Heart right ventricle (tissue), 16 donors: ENCODE measurements around the gene STAT4. TPM values are rescaled to one million over a fixed set of nuclear protein-coding genes. Genes with fewer than 3 reads are reported as not detected.

Source experiments
- ATAC-seq, 8 donors: fragments of 200-7000 bp; cut with Tn5 transposase; one replicate each; pipeline ENCODE4 v1.9.1; 2020; ENCODE audit warnings: mild to moderate bottlenecking in 8 of 8, moderate library complexity in 8 of 8, moderate number of reproducible peaks in 1 of 8
- DNase-seq, 2 donors: peaks; one replicate each; pipeline ENCODE4 v3.0.0-alpha.2; 2020
- H3K27ac ChIP-seq, 10 donors: fragments of 200-600 bp; sonication (generic) in 2 of 10; one replicate each; pipeline versions ENCODE4 v1.5.0 to v1.8.0; 2020 to 2022; ENCODE audit warnings: mild to moderate bottlenecking in 3 of 10
- H3K27me3 ChIP-seq, 7 donors: fragments of 200-600 bp; one replicate each; pipeline ENCODE4 v1.8.0; 2021 to 2022; ENCODE audit warnings: mild to moderate bottlenecking in 2 of 7
- H3K36me3 ChIP-seq, 9 donors: fragments of 200-600 bp; sonication (generic) in 1 of 9; one replicate each; pipeline versions ENCODE4 v1.5.0 to v1.8.0; 2020 to 2022; ENCODE audit warnings: mild to moderate bottlenecking in 2 of 9
- H3K4me1 ChIP-seq, 9 donors: fragments of 200-600 bp; sonication (generic) in 1 of 9; one replicate each; pipeline versions ENCODE4 v1.5.0 to v1.8.0; 2020 to 2022; ENCODE audit warnings: mild to moderate bottlenecking in 4 of 9
- H3K4me3 ChIP-seq, 10 donors: fragments of 200-600 bp; sonication (generic) in 2 of 10; one replicate each; pipeline versions ENCODE4 v1.5.0 to v1.8.0; 2020 to 2022; ENCODE audit warnings: mild to moderate bottlenecking in 7 of 10, moderate library complexity in 2 of 10
- H3K9me3 ChIP-seq, 11 donors: fragments of 200-600 bp in 10 of 11; sonication (generic) in 2 of 11; one replicate each; pipeline versions ENCODE4 v1.5.0 to v1.8.0; 2013 to 2022; ENCODE audit warnings: mild to moderate bottlenecking in 2 of 11, control low read depth in 1 of 11, moderate library complexity in 1 of 11
- CTCF ChIP-seq, 9 donors: fragments of 200-600 bp; sonication (generic) in 2 of 9; IDR thresholded peaks; one replicate each; pipeline versions ENCODE4 v1.5.0 to v1.8.0; 2021 to 2022; ENCODE audit warnings: antibody characterized with exemption in 9 of 9, mild to moderate bottlenecking in 5 of 9, moderate library complexity in 1 of 9
- WGBS, 2 donors: extraction: QIAGEN DNeasy Blood & Tissue Kit; methylation state at CpG; one replicate each; pipeline ENCODE4 v1.1.7; 2013; ENCODE audit warnings: inconsistent platforms in 1 of 2; 5-methylcytosine and 5-hydroxymethylcytosine counted together
- intact Hi-C, 10 donors: fragments of 100-400 bp; cut with DNase I; formaldehyde crosslinking; loops; one replicate each; pipeline versions ENCODE4 v1.11.1 to v1.14.2; 2022
- polyA plus RNA-seq, 2 donors: library from polyadenylated mRNA; stranded (reverse); fragments of 200-250 nt; gene quantifications; one replicate each; pipeline ENCODE4 v1.2.3, GENCODE V29; 2013
- total RNA-seq, 10 donors: library from RNA; stranded (reverse); fragmentation: NEBNext Ultra II Directional in 3 of 10; extraction: Animal tissue kit (Norgen Biotek cat#: 25700) in 3 of 10; gene quantifications; one replicate each; pipeline versions ENCODE4 v1.2.1 to v1.2.4, GENCODE V29; 2021 to 2023
- donor health status: Arrhythmogenic right ventricular cardiomyopathy.
- donor health status: ischemic (EF 13 %, LVEDD 7.1; RV severe dilation, severe dysfunction).
- donor health status: healthy with polysubstance abuse.
- donor health status: DM: no; HTN: yes; CAD: no.
- donor health status: DM: no; HTN: no; CAD: no.
- donor health status: ischemic (EF 25% LVEDD 6.9; RV normal size, moderate dysfunction).
- donor health status: ischemic (EF 25% LVEDD 5.7; RV mildly dilated, moderate dysfunction).
- donor health status: healthy.
- donor health status: DM: yes; HTN: yes; CAD: no.
- donor health status: Ischemic cardiomyopathy.
- donor health status: ischemic (EF 35%, LVEDD 5.7; RV mildly dilated, moderate dysfunction).
- donor health status: nonischemic (EF 11% LVEDD 7.7; RV severe dilation, severe dysfunction).
- donor health status: DM: yes; HTN: yes; CAD: no.
- donor health status: PGD.
- donor health status: ischemic (EF 29% LVEDD 5.4; RV normal size, mild dysfunction).
- donor health status: nonischemic (EF 23%, LVEDD 6.1; RV moderate dilation, normal function).

STAT4 gene
- total and polyA plus RNA-seq, 12 donors = 0.52 to 9.4 (median 2.2) TPM

- intact Hi-C loops = loop anchor here in 2 of 10 donors (10.0 kb wide), 2 partner anchors 81 to 451 kb away; no protein-coding TSS in a partner anchor
- H3K27ac ChIP-seq = no peak overlapping the region
- no peak for TF ChIP-seq CTCF (IDR thresholded peaks at IDR 0.05)
- WGBS, 2 donors = 83 to 91% methylated on average over 1 of the region's 1 CpG
- H3K9me3 ChIP-seq = no peaks in the 10 kb centered on the region
- ATAC-seq = no peak
- DNase-seq = no peak
- H3K4me3 ChIP-seq = no peak overlapping the region
- H3K36me3 ChIP-seq = peaks cover 0 to 3% (median 0%) of the 10 kb centered on the region in 9 donors
- H3K27me3 ChIP-seq = no peaks in the 10 kb centered on the region
- peaks cover 0 to 19% (median 0%) of the 10 kb centered on the region in 9 donors for H3K4me1 ChIP-seq
Measured at GRCh38 chr2:191063584-191063983, 87.2 kb downstream of the STAT4 start.

DNA sequence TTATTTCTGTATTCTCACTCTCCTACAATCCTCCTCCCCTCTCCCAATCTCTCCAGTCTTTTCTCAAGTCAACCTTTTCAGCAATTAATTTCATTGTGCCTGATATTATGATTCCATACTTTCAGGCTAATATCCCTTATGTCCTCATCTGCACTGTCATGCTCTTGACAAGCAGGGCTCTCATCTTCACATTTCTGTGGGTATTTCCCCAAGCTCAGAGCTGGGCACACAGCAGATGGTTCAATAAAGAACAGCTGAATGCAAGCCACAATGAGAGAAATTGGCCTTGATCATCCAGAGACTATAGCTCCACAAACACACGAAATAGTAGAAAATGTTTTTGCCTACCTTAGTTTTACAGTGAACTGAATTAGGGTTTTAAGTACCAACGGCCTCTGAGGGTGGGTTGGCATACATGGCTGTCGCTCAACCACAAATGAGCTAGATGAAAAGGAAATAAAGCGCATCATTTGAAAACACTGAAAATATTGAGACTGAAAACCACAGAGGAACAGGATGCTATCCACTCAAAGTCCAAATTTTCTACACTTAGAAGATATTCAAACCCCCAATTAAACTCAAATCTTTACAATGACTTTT lies 89.3 kb downstream of the STAT4 start:
- no peak for DNase-seq
- Histone ChIP-seq H3K27ac (peak overlapping the region in 1 of 10 donors; percentile 56), H3K9me3 (no peaks in the 10 kb centered on the region), H3K4me3 (no peak overlapping the region), H3K36me3 (peaks cover 0 to 3% (median 0%) of the 10 kb centered on the region in 9 donors), H3K4me1 (peaks cover 0 to 24% (median 0%) of the 10 kb centered on the region in 9 donors), H3K27me3 (no peaks in the 10 kb centered on the region)
- no peak for TF ChIP-seq CTCF (IDR thresholded peaks at IDR 0.05)
- ATAC-seq = no peak
- intact Hi-C loops = loop anchor here in 2 of 10 donors (10.0 kb wide), 2 partner anchors 83 to 453 kb away; no protein-coding TSS in a partner anchor
- WGBS, 2 donors = 92 to 96% methylated on average over 4 of the region's 4 CpGs

- Histone ChIP-seq H3K27me3 (no peaks in the 10 kb centered on the region), H3K4me3 (no peak overlapping the region), H3K36me3 (peaks cover 0 to 3% (median 0%) of the 10 kb centered on the region in 9 donors), H3K4me1 (peaks cover 0 to 11% (median 0%) of the 10 kb centered on the region in 9 donors), H3K9me3 (no peaks in the 10 kb centered on the region), H3K27ac (no peak overlapping the region)
- no peak for TF ChIP-seq CTCF (IDR thresholded peaks at IDR 0.05)
- intact Hi-C loops = loop anchor here in 5 of 10 donors (10.0 kb wide), 3 partner anchors 95 to 465 kb away; partner anchors contain the start of gene STAT4 (in 1 of the 5)
- 86 to 93% methylated on average over 3 of the region's 3 CpGs for WGBS, 2 donors
- ATAC-seq (no peak), DNase-seq (no peak)
Measured at GRCh38 chr2:191059308-191059707, 91.5 kb downstream of the STAT4 start.

DNA sequence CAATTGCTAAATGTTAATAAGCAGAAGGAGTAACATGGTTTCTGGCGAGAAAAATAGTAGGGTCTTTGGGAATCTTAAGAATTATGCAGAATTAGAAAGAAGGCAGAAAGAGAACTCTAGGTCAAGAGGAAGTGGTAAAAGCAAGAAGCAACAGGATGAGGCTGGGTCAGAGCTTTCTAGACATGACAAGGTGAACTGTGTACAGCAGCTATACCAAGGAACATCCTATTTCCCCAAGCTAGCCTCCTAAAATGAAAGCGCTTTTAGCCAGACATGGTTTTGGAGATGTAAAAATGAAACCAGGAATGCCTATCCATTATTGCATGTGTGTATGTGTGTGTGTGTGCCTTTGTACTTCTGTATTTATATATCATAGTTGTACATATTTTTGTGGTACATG lies 94.6 kb downstream of the STAT4 start:
- H3K27ac ChIP-seq = no peak overlapping the region
- no peaks in the 10 kb centered on the region for H3K27me3 ChIP-seq
- no peaks in the 10 kb centered on the region for H3K9me3 ChIP-seq
- H3K36me3 ChIP-seq = no peaks in the 10 kb centered on the region
- 92 to 93% methylated on average over 2 of the region's 2 CpGs for WGBS, 2 donors
- ATAC-seq = no peak
- intact Hi-C loops = loop anchor here in 5 of 10 donors (10.0 kb wide), 3 partner anchors 99 to 469 kb away; partner anchors contain the start of gene STAT4 (in 1 of the 5)
- no peak overlapping the region for H3K4me3 ChIP-seq
- peaks cover 0 to 28% (median 0%) of the 10 kb centered on the region in 9 donors for H3K4me1 ChIP-seq
- TF ChIP-seq CTCF (IDR thresholded peaks at IDR 0.05) = no peak
- DNase-seq = no peak
